K562 (cell line): Measurements from ENCODE around the gene CPSF6. TPM values are rescaled to one million over a fixed set of nuclear protein-coding genes. Genes with fewer than 3 reads are reported as not detected.

Experiments used
- ATAC-seq: fragments of 200-7000 bp; cut with Tn5 transposase; 3 replicates; pipeline ENCODE4 v1.9.1; 2020; ENCODE audit warnings: moderate library complexity
- BruUV-seq: library from RNA; stranded (reverse); fragments of 400-500 nt; replicated peaks from 2 replicates; lab custom pipeline; 2021; lab: Mats Ljungman, UMichigan
- CTCF ChIA-PET: fragments of 300-600 bp; formaldehyde crosslinking; extraction: SDS; loops from one replicate; lab custom pipeline; 2021; ENCODE audit warnings: low intra/inter-chr PET ratio; lab: Yijun Ruan, JAX
- POLR2A ChIA-PET: fragments of 300-600, 350-650 bp; sonication (Branson Sonifier 250); formaldehyde crosslinking; extraction: SDS; loops from one replicate; lab custom pipeline; 2021; ENCODE audit warnings: antibody characterized with exemption, inconsistent platforms; lab: Yijun Ruan, JAX
- DNase-seq, 4 experiments: peaks; one replicate each; pipeline versions ENCODE4 v3.0.0 to v3.0.0-alpha.2; 2011 to 2018; ENCODE audit warnings: low spot score in 3 of 4, mixed read lengths in 3 of 4; ENCODE audit errors: extremely low read depth in 1 of 4
- FAIRE-seq: peaks from 2 replicates; lab custom pipeline; 2011; peaks lifted over from hg19 to GRCh38; lab: Jason Lieb, UNC
- H2AFZ ChIP-seq: 2 replicates; pipeline ENCODE4 v1.6.0; 2011; ENCODE audit warnings: low read depth, low read length, control low read depth, inconsistent platforms
- H3K27ac ChIP-seq: fragments of 200-600 bp; 3 replicates; pipeline ENCODE4 v1.8.0; 2011; ENCODE audit warnings: low read depth, mild to moderate bottlenecking, control low read depth, inconsistent platforms, low read length, moderate library complexity, mixed read lengths; ENCODE audit errors: extremely low read depth
- H3K27me3 ChIP-seq, 2 experiments: fragments of 300-600 bp in 1 of 2; 2 replicates in 1 of 2; 3 replicates in 1 of 2; pipeline versions ENCODE4 v1.6.0 to v1.8.0; 2011; ENCODE audit warnings: inconsistent platforms in 2 of 2, low read length in 2 of 2, mild to moderate bottlenecking in 1 of 2, mixed read lengths in 1 of 2, moderate library complexity in 1 of 2; ENCODE audit not compliant: control insufficient read depth in 2 of 2, insufficient read depth in 2 of 2
- H3K36me3 ChIP-seq: fragments of 300-600 bp; 3 replicates; pipeline ENCODE4 v1.8.0; 2011; ENCODE audit warnings: mild to moderate bottlenecking, low read length, inconsistent platforms; ENCODE audit not compliant: control insufficient read depth, insufficient read depth
- H3K4me1 ChIP-seq, 2 experiments: fragments of 200-600 bp in 1 of 2; replicated peaks in 1 of 2; 2 replicates in 1 of 2; 3 replicates in 1 of 2; pipeline versions ENCODE4 v1.5.1 to v1.8.0; 2011; ENCODE audit warnings: inconsistent platforms in 2 of 2, low read length in 2 of 2, mild to moderate bottlenecking in 1 of 2, mixed read lengths in 1 of 2, moderate library complexity in 1 of 2; ENCODE audit not compliant: control insufficient read depth in 2 of 2, insufficient read depth in 2 of 2
- H3K4me2 ChIP-seq: 2 replicates; pipeline ENCODE4 v1.6.1; 2011; ENCODE audit warnings: low read length, control low read depth, inconsistent platforms, mixed read lengths; ENCODE audit not compliant: insufficient read depth
- H3K4me3 ChIP-seq: fragments of 200-600 bp; sonication (generic), shearing (Covaris generic); 2 replicates; pipeline ENCODE4 v1.5.1; 2016; ENCODE audit warnings: control low read depth, inconsistent platforms
- H3K79me2 ChIP-seq: fragments of 200-600 bp; 3 replicates; pipeline ENCODE4 v1.8.0; 2011; ENCODE audit warnings: low read length, inconsistent platforms; ENCODE audit not compliant: control insufficient read depth, insufficient read depth
- H3K9ac ChIP-seq, 2 experiments: 2 replicates each; pipeline versions ENCODE4 v1.6.0 to v1.6.1; 2011; ENCODE audit warnings: low read depth in 2 of 2, low read length in 2 of 2, control low read depth in 1 of 2, inconsistent platforms in 1 of 2, mild to moderate bottlenecking in 1 of 2, mixed read lengths in 1 of 2; ENCODE audit not compliant: insufficient read depth in 1 of 2
- H3K9me1 ChIP-seq: one replicate; pipeline ENCODE4 v1.6.0; 2011; ENCODE audit warnings: inconsistent platforms, mild to moderate bottlenecking, low read length, moderate library complexity; ENCODE audit not compliant: control insufficient read depth, insufficient read depth
- H3K9me3 ChIP-seq: replicated peaks from 2 replicates; pipeline ENCODE4 v1.5.1; 2011; ENCODE audit warnings: low read depth, low read length, inconsistent platforms; ENCODE audit not compliant: control insufficient read depth, insufficient read depth
- H4K20me1 ChIP-seq: replicated peaks from 2 replicates; pipeline ENCODE4 v1.6.1; 2011; ENCODE audit warnings: low read length, inconsistent platforms, mixed read lengths; ENCODE audit not compliant: control insufficient read depth, insufficient read depth
- AFF1 ChIP-seq, 2 experiments: fragments of 450-650 bp; IDR thresholded peaks; 2 replicates each; pipeline ENCODE4 v1.6.1; 2018; ENCODE audit warnings: mild to moderate bottlenecking in 2 of 2, low read depth in 1 of 2; ENCODE audit not compliant: partially characterized antibody in 2 of 2
- ATF1 ChIP-seq, 2 experiments: fragments of 450-650 bp in 1 of 2; IDR thresholded peaks; 2 replicates each; pipeline ENCODE4 v1.6.1; 2016; ENCODE audit warnings: missing compliant biosample characterization in 1 of 2, missing genetic modification characterization in 1 of 2
- BRF1 ChIP-seq: IDR thresholded peaks from 3 replicates; pipeline ENCODE4 v1.6.1; 2011; ENCODE audit warnings: borderline replicate concordance, mild to moderate bottlenecking; ENCODE audit not compliant: insufficient read length; ENCODE audit errors: extremely low read depth
- CTCF ChIP-seq, 3 experiments: IDR thresholded peaks in 2 of 3; conservative IDR thresholded peaks in 1 of 3; 2 replicates each; pipeline ENCODE4 v1.5.1; 2011 to 2012; ENCODE audit warnings: low read length in 3 of 3, mild to moderate bottlenecking in 3 of 3, control low read depth in 2 of 3, improper control_type of control experiment in 1 of 3, inconsistent platforms in 1 of 3, low read depth in 1 of 3, mixed read lengths in 1 of 3, moderate library complexity in 1 of 3; ENCODE audit not compliant: insufficient read depth in 2 of 3
- DEAF1 ChIP-seq: fragments of 450-650 bp; formaldehyde crosslinking; IDR thresholded peaks from 2 replicates; pipeline ENCODE4 v1.4.0; 2020; ENCODE audit warnings: mild to moderate bottlenecking, moderate library complexity
- DLX4 ChIP-seq: fragments of 250-450 bp; sonication (Bioruptor Pico); IDR thresholded peaks from 2 replicates; pipeline ENCODE4 v1.6.1; 2021; ENCODE audit warnings: mild to moderate bottlenecking
- DNMT1 ChIP-seq: fragments of 450-650 bp; IDR thresholded peaks from 2 replicates; pipeline ENCODE4 v1.6.1; 2016; ENCODE audit warnings: antibody characterized with exemption, mild to moderate bottlenecking
- KDM2B ChIP-seq: fragments of 250-450 bp; sonication (Bioruptor Pico); IDR thresholded peaks from 2 replicates; pipeline ENCODE4 v1.8.0; 2021; ENCODE audit warnings: mild to moderate bottlenecking, moderate library complexity
- MTA1 ChIP-seq: fragments of 450-650 bp; IDR thresholded peaks from 2 replicates; pipeline ENCODE4 v1.6.1; 2017; ENCODE audit warnings: borderline replicate concordance
- POLR2B ChIP-seq: fragments of 450-650 bp; IDR thresholded peaks from 2 replicates; pipeline ENCODE4 v1.6.1; 2018; ENCODE audit warnings: low read depth; ENCODE audit not compliant: partially characterized antibody
- RAD21 ChIP-seq, 2 experiments: fragments of 250-450 bp in 1 of 2; fragments of 450-650 bp in 1 of 2; sonication (Bioruptor Pico) in 1 of 2; formaldehyde crosslinking in 1 of 2; IDR thresholded peaks in 1 of 2; conservative IDR thresholded peaks in 1 of 2; 2 replicates each; pipeline versions ENCODE4 v1.4.0 to v1.8.0; 2020 to 2022; ENCODE audit warnings: mild to moderate bottlenecking in 2 of 2, moderate library complexity in 1 of 2
- SMARCA5 ChIP-seq: fragments of 450-650 bp; IDR thresholded peaks from 2 replicates; pipeline ENCODE4 v1.6.1; 2016
- ZNF354B ChIP-seq: fragments of 250-450 bp; sonication (Bioruptor Pico); IDR thresholded peaks from 2 replicates; pipeline ENCODE4 v1.4.0; 2020
- in situ Hi-C: fragments of 300-500 bp; cut with MboI; formaldehyde crosslinking; loops from 4 replicates; pipeline ENCODE4 v1.15.0; 2018; ENCODE audit warnings: inconsistent platforms, mixed read lengths
- intact Hi-C: fragments of 100-400 bp; cut with micrococcal nuclease; formaldehyde crosslinking; loops from 2 replicates; pipeline ENCODE4 v1.14.2; 2022
- polyA plus RNA-seq, 8 experiments: library from polyadenylated mRNA; depleted of rRNA in 4 of 8; stranded (reverse) in 5 of 8; unstranded in 3 of 8; fragments of >200 nt; fragmentation: Nextera tagmentation in 2 of 8; fragmentation: Illumina TruSeq in 1 of 8; extraction: Ambion mirVana in 2 of 8; extraction: Trizol in 1 of 8; gene quantifications; 2 replicates each; pipeline versions ENCODE4 v1.2.1 to v1.2.3, GENCODE V29; 2011 to 2014; ENCODE audit warnings: inconsistent platforms in 1 of 8, missing spikeins in 1 of 8
- total RNA-seq, 7 experiments: library from RNA; depleted of rRNA in 6 of 7; stranded (reverse); fragments of >200 nt in 6 of 7; fragmentation: Illumina TruSeq in 2 of 7; extraction: Trizol in 2 of 7; gene quantifications; 2 replicates each; pipeline versions ENCODE4 v1.2.1 to v1.2.3, GENCODE V29; 2011 to 2021; ENCODE audit warnings: low replicate concordance in 1 of 7

CPSF6 gene
- total and polyA plus RNA-seq, 9 of the 15 experiments (the other 6 are each of a cell fraction or from before 2014, with no cell fraction given), result 34.3 to 129 (median 77.8) TPM

DNA sequence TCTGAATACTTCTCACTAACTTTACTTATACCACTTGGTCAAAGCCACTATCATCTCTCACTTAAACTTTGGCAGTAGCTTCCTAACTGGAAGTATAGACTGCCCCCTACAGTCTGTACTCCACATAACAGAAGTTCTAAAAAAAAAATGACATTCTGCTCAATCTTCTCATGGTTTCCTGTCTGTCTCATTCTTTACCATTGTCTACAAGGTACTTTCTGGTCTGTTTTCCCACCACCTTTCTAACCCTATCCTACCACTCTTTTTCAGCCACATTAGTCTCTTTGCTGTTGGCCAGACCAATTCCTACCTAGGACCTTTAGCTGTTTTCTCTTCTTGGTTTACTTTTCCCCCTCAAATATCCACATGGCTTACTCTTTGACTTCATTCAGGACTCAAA is 14.7 kb downstream of the CPSF6 start:
- H3K36me3 ChIP-seq, result peaks cover 72% of the 10 kb centered on the region
- no peaks in the 10 kb centered on the region for H3K9me1 ChIP-seq
- H3K4me3 ChIP-seq, result no peak overlapping the region
- no peaks in the 10 kb centered on the region for H3K27me3 ChIP-seq
- BruUV-seq, result no TSS peak
- H3K9ac ChIP-seq, result no peak overlapping the region
- DNase-seq (peak; percentile 27 to 62 (median 32)), FAIRE-seq (no peak), ATAC-seq (peak; percentile 77)
- intact Hi-C loops (loop anchor here (1.0 to 5.0 kb wide), 2 partner anchors 100 to 392 kb away; no protein-coding TSS in a partner anchor), in situ Hi-C loops (no loop called here)
- H3K4me2 ChIP-seq, result no peak overlapping the region
- no peak overlapping the region for H3K27ac ChIP-seq
- H3K9me3 ChIP-seq, result no peaks in the 10 kb centered on the region
- no peak overlapping the region for H2AFZ ChIP-seq
- H3K4me1 ChIP-seq, result no peaks in the 10 kb centered on the region
- POLR2A ChIA-PET, result interaction anchor here (0.6 to 1.4 kb wide), 5 partner anchors 11 to 103 kb away, joined by 3 to 6 read pairs (median 3); no protein-coding TSS in a partner anchor
- CTCF ChIA-PET, result interaction anchor here (0.6 to 2.3 kb wide), 5 partner anchors 10 to 424 kb away, joined by 3 to 31 read pairs (median 4); no protein-coding TSS in a partner anchor
- peaks cover 68% of the 10 kb centered on the region for H3K79me2 ChIP-seq
- no peaks in the 10 kb centered on the region; the same call in 1 of the 2 replicates for H4K20me1 ChIP-seq
- TF ChIP-seq MTA1, result no peak
- TF ChIP-seq DLX4, result no peak
- TF ChIP-seq ATF1 (CRISPR knock-in tag; IDR thresholded peaks at IDR 0.05), result no peak
- TF ChIP-seq ATF1 (tag; IDR thresholded peaks at IDR 0.05), result no peak
- no peak for TF ChIP-seq BRF1
- TF ChIP-seq DEAF1 (CRISPR knock-in tag), result peak; percentile 58
- peak; percentile 72 to 74 for TF ChIP-seq RAD21 (CRISPR knock-in tag; conservative IDR thresholded peaks at IDR 0.05 in 1 of 2, IDR thresholded peaks at IDR 0.05 in 1 of 2)
- TF ChIP-seq KDM2B (CRISPR knock-in tag), result no peak
- TF ChIP-seq ZNF354B (CRISPR knock-in tag), result no peak
- peak; percentile 32 for TF ChIP-seq POLR2B
- TF ChIP-seq SMARCA5, result no peak
- TF ChIP-seq AFF1 (IDR thresholded peaks at IDR 0.05; ENCODE audit: low read depth in 1 of 2, partially characterized antibody in 2 of 2), result peak in 1 of 2 experiments; percentile 17
- peak; percentile 40 to 78 (median 56); a peak in 5 of 6 replicates for TF ChIP-seq CTCF (IDR thresholded peaks at IDR 0.05 in 2 of 3, conservative IDR thresholded peaks at IDR 0.05 in 1 of 3; ENCODE audit: insufficient read depth in 2 of 3, low read depth in 1 of 3, low read length in 3 of 3)
- TF ChIP-seq DNMT1, result no peak
